Endothelial cell of umbilical vein (primary cell): ENCODE data around the gene GPD1L.

Source experiments
- MYC ChIP-seq: IDR thresholded peaks from one replicate; pipeline ENCODE4 v1.6.1; 2011; ENCODE audit warnings: mild to moderate bottlenecking, low read depth, low read length
- POLR2AphosphoS5 ChIP-seq: IDR thresholded peaks from 2 replicates; pipeline ENCODE4 v1.6.1; 2012; ENCODE audit warnings: low read depth, mild to moderate bottlenecking, control low read depth, low read length, moderate library complexity; ENCODE audit not compliant: insufficient read depth
- TF ChIP-seq, protein P1 (sequence below), 2 donors: IDR thresholded peaks; 1 replicate in 1 of 2; 2 replicates in 1 of 2; pipeline ENCODE4 v1.5.1; 2011; ENCODE audit warnings: low read length in 2 of 2, mild to moderate bottlenecking in 2 of 2, moderate library complexity in 2 of 2, control low read depth in 1 of 2, inconsistent platforms in 1 of 2, low read depth in 1 of 2; ENCODE audit not compliant: insufficient read depth in 1 of 2; ENCODE audit errors: extremely low read depth in 1 of 2

DNA sequence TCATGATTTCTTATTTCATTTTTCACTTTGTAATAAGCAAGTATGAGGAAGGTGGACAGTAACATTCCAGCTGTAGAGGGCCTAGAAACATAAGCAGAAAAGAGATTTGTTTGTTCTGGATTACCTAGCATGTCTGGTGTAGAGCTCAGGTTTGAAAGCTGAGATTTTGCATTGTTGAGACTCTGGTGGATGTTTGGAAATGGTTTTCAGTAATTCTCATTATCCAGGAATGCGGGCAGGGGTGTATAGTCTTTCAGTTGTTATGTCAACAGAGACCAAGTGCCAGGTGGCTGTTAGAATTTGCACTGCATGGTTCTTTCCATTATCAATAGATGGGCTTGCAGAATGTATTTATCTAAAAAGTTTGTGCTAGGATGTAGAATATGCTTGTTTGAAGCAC, 10.9 kb downstream of the GPD1L start:
- TF ChIP-seq, protein P1, sequence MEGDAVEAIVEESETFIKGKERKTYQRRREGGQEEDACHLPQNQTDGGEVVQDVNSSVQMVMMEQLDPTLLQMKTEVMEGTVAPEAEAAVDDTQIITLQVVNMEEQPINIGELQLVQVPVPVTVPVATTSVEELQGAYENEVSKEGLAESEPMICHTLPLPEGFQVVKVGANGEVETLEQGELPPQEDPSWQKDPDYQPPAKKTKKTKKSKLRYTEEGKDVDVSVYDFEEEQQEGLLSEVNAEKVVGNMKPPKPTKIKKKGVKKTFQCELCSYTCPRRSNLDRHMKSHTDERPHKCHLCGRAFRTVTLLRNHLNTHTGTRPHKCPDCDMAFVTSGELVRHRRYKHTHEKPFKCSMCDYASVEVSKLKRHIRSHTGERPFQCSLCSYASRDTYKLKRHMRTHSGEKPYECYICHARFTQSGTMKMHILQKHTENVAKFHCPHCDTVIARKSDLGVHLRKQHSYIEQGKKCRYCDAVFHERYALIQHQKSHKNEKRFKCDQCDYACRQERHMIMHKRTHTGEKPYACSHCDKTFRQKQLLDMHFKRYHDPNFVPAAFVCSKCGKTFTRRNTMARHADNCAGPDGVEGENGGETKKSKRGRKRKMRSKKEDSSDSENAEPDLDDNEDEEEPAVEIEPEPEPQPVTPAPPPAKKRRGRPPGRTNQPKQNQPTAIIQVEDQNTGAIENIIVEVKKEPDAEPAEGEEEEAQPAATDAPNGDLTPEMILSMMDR (IDR thresholded peaks at IDR 0.05; ENCODE audit: extremely low read depth in 1 of 2, insufficient read depth in 1 of 2, low read depth in 1 of 2, low read length in 2 of 2): no peak
- TF ChIP-seq MYC: no peak
- no peak for TF ChIP-seq POLR2AphosphoS5
